Measurements from ENCODE around the gene NMU.
A peak's percentile ranks its signal among the peaks of the same experiment; 100 is the strongest.

- TF ChIP-seq POLR2A (IDR thresholded peaks at IDR 0.05): no peak
- TF ChIP-seq, protein P1, sequence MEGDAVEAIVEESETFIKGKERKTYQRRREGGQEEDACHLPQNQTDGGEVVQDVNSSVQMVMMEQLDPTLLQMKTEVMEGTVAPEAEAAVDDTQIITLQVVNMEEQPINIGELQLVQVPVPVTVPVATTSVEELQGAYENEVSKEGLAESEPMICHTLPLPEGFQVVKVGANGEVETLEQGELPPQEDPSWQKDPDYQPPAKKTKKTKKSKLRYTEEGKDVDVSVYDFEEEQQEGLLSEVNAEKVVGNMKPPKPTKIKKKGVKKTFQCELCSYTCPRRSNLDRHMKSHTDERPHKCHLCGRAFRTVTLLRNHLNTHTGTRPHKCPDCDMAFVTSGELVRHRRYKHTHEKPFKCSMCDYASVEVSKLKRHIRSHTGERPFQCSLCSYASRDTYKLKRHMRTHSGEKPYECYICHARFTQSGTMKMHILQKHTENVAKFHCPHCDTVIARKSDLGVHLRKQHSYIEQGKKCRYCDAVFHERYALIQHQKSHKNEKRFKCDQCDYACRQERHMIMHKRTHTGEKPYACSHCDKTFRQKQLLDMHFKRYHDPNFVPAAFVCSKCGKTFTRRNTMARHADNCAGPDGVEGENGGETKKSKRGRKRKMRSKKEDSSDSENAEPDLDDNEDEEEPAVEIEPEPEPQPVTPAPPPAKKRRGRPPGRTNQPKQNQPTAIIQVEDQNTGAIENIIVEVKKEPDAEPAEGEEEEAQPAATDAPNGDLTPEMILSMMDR (IDR thresholded peaks at IDR 0.05): peak in 4 of 7 experiments; percentile 9 to 29 (median 22)
Observed at GRCh38 chr4:55635741-55636655, at the start of gene NMU.
